SK-N-SH (cell line): ENCODE results near the gene WNT3.

Experiments
- FOSL2 ChIP-seq: IDR thresholded peaks from 2 replicates; pipeline ENCODE4 v1.4.0; 2012; ENCODE audit warnings: low read depth, mild to moderate bottlenecking, moderate library complexity, borderline replicate concordance
- POLR2AphosphoS5 ChIP-seq: IDR thresholded peaks from 2 replicates; pipeline ENCODE4 v1.6.1; 2012; ENCODE audit warnings: low read depth, low read length
- RXRA ChIP-seq: IDR thresholded peaks from 2 replicates; pipeline ENCODE4 v1.4.0; 2012; ENCODE audit warnings: low read depth, mild to moderate bottlenecking, borderline replicate concordance
- SIN3A ChIP-seq: IDR thresholded peaks from 2 replicates; pipeline ENCODE4 v1.6.1; 2012; ENCODE audit warnings: low read depth, mild to moderate bottlenecking, low read length, moderate library complexity, borderline replicate concordance
- TF ChIP-seq, protein P1 (sequence below): IDR thresholded peaks from 2 replicates; pipeline ENCODE4 v1.6.1; 2012; ENCODE audit warnings: mild to moderate bottlenecking, low read depth, low read length, moderate library complexity
- TF ChIP-seq, protein P2 (sequence below): fragments of 150-350 bp; IDR thresholded peaks from 2 replicates; pipeline ENCODE4 v1.6.1; 2016; ENCODE audit warnings: mild to moderate bottlenecking, low read depth, low read length
- TF ChIP-seq, protein P3 (sequence below): fragments of 200-600 bp; sonication (generic); IDR thresholded peaks from 2 replicates; pipeline ENCODE4 v1.6.1; 2017; ENCODE audit warnings: antibody characterized with exemption, mild to moderate bottlenecking, moderate library complexity

DNA sequence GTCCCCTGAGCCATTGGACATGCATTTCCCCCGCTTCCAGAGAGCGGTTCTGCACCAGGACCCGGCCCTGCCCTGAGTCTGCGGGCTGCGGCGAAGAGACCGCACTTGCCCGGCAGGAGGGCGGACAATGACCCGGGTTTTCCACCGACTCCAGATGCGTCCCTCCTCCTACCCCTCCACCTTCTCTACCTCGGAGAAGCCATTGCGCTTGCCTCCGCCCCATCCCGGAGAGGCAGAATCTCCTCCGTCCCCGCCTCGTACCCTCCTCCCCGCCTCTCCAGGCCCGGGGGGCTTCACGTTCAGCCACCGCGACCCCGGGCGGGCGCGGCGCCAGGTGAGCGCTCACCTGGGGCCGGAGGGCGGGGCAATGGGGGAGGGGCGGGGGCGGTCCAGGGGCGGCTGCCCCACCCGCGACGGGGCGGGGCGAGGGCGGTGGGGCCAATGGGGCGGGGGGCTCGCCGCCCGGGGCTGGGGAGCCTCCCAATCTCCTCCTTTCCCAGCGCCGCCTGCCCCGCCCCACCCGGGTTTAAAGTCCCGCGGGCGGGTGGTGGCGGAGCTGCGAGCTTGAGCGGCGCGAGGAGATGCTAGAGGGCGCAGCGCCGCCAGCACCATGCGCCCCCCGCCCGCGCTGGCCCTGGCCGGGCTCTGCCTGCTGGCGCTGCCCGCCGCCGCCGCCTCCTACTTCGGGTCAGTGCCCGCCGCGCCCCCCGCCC is 32.7 kb upstream of the WNT3 start, which contains the start of gene WNT9B:
- TF ChIP-seq, protein P1, sequence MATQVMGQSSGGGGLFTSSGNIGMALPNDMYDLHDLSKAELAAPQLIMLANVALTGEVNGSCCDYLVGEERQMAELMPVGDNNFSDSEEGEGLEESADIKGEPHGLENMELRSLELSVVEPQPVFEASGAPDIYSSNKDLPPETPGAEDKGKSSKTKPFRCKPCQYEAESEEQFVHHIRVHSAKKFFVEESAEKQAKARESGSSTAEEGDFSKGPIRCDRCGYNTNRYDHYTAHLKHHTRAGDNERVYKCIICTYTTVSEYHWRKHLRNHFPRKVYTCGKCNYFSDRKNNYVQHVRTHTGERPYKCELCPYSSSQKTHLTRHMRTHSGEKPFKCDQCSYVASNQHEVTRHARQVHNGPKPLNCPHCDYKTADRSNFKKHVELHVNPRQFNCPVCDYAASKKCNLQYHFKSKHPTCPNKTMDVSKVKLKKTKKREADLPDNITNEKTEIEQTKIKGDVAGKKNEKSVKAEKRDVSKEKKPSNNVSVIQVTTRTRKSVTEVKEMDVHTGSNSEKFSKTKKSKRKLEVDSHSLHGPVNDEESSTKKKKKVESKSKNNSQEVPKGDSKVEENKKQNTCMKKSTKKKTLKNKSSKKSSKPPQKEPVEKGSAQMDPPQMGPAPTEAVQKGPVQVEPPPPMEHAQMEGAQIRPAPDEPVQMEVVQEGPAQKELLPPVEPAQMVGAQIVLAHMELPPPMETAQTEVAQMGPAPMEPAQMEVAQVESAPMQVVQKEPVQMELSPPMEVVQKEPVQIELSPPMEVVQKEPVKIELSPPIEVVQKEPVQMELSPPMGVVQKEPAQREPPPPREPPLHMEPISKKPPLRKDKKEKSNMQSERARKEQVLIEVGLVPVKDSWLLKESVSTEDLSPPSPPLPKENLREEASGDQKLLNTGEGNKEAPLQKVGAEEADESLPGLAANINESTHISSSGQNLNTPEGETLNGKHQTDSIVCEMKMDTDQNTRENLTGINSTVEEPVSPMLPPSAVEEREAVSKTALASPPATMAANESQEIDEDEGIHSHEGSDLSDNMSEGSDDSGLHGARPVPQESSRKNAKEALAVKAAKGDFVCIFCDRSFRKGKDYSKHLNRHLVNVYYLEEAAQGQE: no peak
- TF ChIP-seq SIN3A (no peak), FOSL2 (no peak), POLR2AphosphoS5 (no peak), RXRA (no peak)
- TF ChIP-seq, protein P2, sequence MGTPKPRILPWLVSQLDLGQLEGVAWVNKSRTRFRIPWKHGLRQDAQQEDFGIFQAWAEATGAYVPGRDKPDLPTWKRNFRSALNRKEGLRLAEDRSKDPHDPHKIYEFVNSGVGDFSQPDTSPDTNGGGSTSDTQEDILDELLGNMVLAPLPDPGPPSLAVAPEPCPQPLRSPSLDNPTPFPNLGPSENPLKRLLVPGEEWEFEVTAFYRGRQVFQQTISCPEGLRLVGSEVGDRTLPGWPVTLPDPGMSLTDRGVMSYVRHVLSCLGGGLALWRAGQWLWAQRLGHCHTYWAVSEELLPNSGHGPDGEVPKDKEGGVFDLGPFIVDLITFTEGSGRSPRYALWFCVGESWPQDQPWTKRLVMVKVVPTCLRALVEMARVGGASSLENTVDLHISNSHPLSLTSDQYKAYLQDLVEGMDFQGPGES: no peak
- TF ChIP-seq, protein P3, sequence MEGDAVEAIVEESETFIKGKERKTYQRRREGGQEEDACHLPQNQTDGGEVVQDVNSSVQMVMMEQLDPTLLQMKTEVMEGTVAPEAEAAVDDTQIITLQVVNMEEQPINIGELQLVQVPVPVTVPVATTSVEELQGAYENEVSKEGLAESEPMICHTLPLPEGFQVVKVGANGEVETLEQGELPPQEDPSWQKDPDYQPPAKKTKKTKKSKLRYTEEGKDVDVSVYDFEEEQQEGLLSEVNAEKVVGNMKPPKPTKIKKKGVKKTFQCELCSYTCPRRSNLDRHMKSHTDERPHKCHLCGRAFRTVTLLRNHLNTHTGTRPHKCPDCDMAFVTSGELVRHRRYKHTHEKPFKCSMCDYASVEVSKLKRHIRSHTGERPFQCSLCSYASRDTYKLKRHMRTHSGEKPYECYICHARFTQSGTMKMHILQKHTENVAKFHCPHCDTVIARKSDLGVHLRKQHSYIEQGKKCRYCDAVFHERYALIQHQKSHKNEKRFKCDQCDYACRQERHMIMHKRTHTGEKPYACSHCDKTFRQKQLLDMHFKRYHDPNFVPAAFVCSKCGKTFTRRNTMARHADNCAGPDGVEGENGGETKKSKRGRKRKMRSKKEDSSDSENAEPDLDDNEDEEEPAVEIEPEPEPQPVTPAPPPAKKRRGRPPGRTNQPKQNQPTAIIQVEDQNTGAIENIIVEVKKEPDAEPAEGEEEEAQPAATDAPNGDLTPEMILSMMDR: peak; percentile 17; the same call in 1 of the 2 replicates
